GM10266 (cell line): ENCODE results near the gene ST3GAL3.

Experiments used
- DNase-seq: peaks from one replicate; pipeline ENCODE4 v3.0.0; 2012; ENCODE audit errors: extremely low spot score
- CTCF ChIP-seq: IDR thresholded peaks from 2 replicates; pipeline ENCODE4 v1.5.1; 2012; ENCODE audit warnings: mild to moderate bottlenecking, low read depth; ENCODE audit not compliant: control insufficient read depth, insufficient read depth; ENCODE audit errors: missing control alignments

ST3GAL3 gene

DNA sequence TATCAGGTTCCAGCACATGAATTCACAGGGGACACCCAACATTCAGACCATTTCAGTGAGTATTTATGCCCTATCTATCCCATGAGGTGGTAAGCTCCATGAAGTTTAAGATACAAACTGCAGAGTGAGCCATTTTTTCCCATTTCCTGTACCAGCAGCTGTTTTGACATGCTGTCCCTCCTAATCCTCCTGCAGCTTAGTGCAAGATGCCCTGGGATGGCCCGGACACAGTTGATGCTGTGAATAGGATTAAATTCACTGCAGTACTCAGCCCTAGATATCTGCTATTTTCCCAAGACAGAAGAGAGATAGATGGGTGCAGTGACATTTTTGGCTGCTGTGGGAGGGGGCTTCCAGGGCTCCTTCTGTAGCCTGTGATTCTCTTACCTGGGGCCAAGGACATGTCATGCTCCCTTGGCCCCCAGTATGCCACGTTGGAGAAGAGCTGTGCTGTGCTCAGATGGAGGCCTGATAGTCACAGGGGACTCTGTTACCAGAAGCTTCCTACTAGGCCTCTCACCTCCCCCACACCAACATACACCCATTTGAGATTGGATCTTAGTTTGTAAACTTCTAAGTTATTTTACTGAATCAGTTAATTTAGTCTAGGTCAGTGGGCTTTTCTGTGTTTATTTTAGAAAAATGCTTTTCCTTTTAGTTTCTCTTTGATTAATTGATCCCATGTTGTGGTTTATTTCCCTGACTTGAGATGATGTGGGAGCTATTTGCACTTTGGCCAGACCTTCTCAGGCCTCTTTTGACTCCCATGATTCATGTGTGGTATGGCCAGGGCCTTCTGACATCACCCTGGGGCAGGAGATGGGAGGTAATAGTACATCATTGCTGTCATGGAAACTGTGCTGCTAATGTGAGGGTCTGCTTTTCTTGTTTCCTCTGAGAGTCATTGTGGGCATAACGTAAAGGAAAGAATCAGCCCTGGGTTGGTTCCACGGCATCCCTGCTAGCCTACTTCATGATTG, 92.6 kb downstream of the ST3GAL3 start:
- peak; percentile 15 for DNase-seq
- no peak for TF ChIP-seq CTCF

GRCh38 chr1:43800771-43801170, 93.4 kb downstream of the ST3GAL3 start:
- DNase-seq = no peak
- TF ChIP-seq CTCF = no peak

GRCh38 chr1:43801203-43801602, 93.9 kb downstream of the ST3GAL3 start:
- DNase-seq = no peak
- no peak for TF ChIP-seq CTCF

DNA sequence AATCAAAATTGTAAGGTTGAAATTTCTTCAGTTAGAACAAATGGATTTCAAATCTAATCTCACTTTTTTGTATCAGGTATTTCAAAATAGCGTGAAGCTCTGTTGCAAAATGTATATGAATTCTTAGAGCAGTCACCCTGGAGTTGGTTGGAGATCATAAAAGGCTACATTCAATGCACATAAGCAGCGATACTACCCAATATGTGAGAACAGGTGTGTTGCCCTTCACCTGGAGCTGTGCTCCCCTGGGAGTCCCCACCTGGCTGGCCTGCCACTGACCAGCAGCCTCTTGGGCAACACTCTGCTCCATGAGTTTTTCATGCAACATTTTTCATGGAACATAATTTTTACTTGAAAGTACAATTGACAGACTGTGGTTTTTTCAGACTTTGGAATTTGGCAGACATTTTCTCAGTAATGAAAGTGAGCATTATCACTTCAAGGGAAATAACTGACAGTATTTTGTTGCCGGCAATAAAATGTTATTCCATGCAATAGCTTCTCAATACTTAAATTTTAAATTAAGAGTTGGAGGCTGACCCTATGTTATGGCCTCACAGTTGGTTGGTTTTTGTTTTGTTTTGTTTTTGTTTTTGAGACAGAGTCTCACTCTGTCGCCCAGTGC, 95.1 kb downstream of the ST3GAL3 start:
- TF ChIP-seq CTCF = no peak
- DNase-seq = no peak

- DNase-seq = no peak
Observed at GRCh38 chr1:43803105-43803504, 95.8 kb downstream of the ST3GAL3 start.

DNA sequence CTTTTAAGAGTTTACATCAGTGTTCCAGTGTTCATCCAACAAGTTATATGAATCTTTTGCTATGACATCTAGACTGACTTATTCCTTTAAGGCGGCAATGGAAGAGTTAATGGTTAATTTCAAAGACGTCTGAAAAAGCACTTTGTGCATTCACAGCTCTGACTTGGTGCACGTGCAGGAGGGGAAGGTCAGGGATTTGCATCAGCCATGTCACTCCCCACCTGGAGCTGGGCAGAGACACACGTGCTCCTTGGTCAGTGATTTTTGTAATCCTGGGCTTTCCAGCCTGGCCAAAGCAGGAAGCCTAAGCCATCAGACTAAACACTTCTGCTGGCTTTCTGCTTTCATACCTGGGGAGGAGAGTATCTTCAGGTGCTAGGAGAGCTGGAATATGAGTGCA, 96.3 kb downstream of the ST3GAL3 start:
- TF ChIP-seq CTCF = no peak
- DNase-seq = no peak

More at GRCh38 chr1:43803105-43803504, 95.8 kb downstream of the ST3GAL3 start:
- TF ChIP-seq CTCF = no peak

GRCh38 chr1:43804569-43804968, 97.2 kb downstream of the ST3GAL3 start:
- no peak for DNase-seq
- TF ChIP-seq CTCF = no peak
